Adrenal gland (tissue), 5 donors: ENCODE measurements around the gene FAM25C.
"Not testable (repeated sequence)": the region's sequence is repeated elsewhere in the genome, so short reads cannot be mapped to it uniquely, and the experiment has no call there.

ENCODE experiments used
- POLR2A ChIP-seq, 2 donors: fragments of 450-650 bp; IDR thresholded peaks; one replicate each; pipeline ENCODE4 v1.6.1; 2017; ENCODE audit warnings: antibody characterized with exemption in 2 of 2, mild to moderate bottlenecking in 2 of 2, moderate library complexity in 1 of 2
- TF ChIP-seq, protein P1 (sequence below), 6 experiments: fragments of 450-650 bp in 4 of 6; fragments of 200-600 bp in 2 of 6; sonication (generic) in 1 of 6; IDR thresholded peaks; 1 replicate in 5 of 6; 2 replicates in 1 of 6; pipeline versions ENCODE4 v1.5.1 to v1.8.0; 2016 to 2021; ENCODE audit warnings: antibody characterized with exemption in 6 of 6, mild to moderate bottlenecking in 2 of 6, moderate library complexity in 1 of 6
- donor health status: DM: no; HTN: no; CAD: no.

DNA sequence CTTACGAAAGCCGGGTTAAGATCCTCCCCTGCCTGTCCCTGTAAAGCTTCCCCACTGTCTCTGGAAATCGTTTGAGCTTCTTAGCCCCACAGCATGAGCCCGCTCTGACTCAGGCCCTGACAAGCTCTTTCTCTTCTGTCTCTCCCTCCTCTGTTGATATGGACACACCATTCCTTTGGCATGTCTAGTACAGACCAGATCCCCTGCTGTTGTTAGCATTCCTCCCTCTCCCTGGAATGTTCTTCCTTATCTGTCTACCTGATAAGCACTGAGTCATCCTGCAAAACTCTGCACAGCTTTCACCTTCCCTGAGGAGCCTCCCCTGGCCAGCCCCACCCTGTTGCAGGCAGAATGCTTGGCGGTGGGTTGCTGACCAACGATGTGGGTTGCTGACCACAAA lies 11.6 kb downstream of the FAM25C start:
- TF ChIP-seq, protein P1, sequence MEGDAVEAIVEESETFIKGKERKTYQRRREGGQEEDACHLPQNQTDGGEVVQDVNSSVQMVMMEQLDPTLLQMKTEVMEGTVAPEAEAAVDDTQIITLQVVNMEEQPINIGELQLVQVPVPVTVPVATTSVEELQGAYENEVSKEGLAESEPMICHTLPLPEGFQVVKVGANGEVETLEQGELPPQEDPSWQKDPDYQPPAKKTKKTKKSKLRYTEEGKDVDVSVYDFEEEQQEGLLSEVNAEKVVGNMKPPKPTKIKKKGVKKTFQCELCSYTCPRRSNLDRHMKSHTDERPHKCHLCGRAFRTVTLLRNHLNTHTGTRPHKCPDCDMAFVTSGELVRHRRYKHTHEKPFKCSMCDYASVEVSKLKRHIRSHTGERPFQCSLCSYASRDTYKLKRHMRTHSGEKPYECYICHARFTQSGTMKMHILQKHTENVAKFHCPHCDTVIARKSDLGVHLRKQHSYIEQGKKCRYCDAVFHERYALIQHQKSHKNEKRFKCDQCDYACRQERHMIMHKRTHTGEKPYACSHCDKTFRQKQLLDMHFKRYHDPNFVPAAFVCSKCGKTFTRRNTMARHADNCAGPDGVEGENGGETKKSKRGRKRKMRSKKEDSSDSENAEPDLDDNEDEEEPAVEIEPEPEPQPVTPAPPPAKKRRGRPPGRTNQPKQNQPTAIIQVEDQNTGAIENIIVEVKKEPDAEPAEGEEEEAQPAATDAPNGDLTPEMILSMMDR (IDR thresholded peaks at IDR 0.05): not testable (repeated sequence)
- not testable (repeated sequence) for TF ChIP-seq POLR2A (IDR thresholded peaks at IDR 0.05)
